Thoracic aorta (tissue), 2 donors: ENCODE results near the gene DEPP1. TPM values are rescaled to one million over a fixed set of nuclear protein-coding genes. Genes with fewer than 3 reads are reported as not detected.

Source experiments
- ATAC-seq: fragments of 150-250 bp; one replicate; pipeline ENCODE4 v1.8.0; 2017; ENCODE audit warnings: low read depth; ENCODE audit not compliant: insufficient number of reproducible peaks, low FRiP score
- DNase-seq: peaks from one replicate; pipeline ENCODE4 v3.0.0-alpha.2; 2020; ENCODE audit warnings: low spot score
- H3K27ac ChIP-seq, 2 donors: fragments of 200-600 bp; sonication (generic); 1 replicate in 1 of 2; 2 replicates in 1 of 2; pipeline ENCODE4 v1.5.1; 2016; ENCODE audit warnings: mild to moderate bottlenecking in 2 of 2, moderate library complexity in 2 of 2
- H3K27me3 ChIP-seq: fragments of 200-600 bp; sonication (generic); replicated peaks from 2 replicates; pipeline ENCODE4 v1.6.0; 2016; ENCODE audit warnings: mild to moderate bottlenecking; ENCODE audit not compliant: insufficient read depth
- H3K36me3 ChIP-seq: fragments of 200-600 bp; sonication (generic); one replicate; pipeline ENCODE4 v1.5.1; 2016
- H3K4me1 ChIP-seq, 2 donors: fragments of 200-600 bp; sonication (generic); 1 replicate in 1 of 2; 2 replicates in 1 of 2; pipeline versions ENCODE4 v1.5.1 to v1.6.0; 2016; ENCODE audit warnings: low read depth in 2 of 2, mild to moderate bottlenecking in 1 of 2; ENCODE audit not compliant: control insufficient read depth in 1 of 2
- H3K4me3 ChIP-seq: fragments of 200-600 bp; sonication (generic); 2 replicates; pipeline ENCODE4 v1.5.1; 2016; ENCODE audit warnings: mild to moderate bottlenecking
- H3K9me3 ChIP-seq: fragments of 200-600 bp; sonication (generic); 2 replicates; pipeline ENCODE4 v1.5.1; 2016
- CTCF ChIP-seq: fragments of 200-600 bp; sonication (generic); IDR thresholded peaks from one replicate; pipeline ENCODE4 v1.5.1; 2019; ENCODE audit warnings: antibody characterized with exemption
- total RNA-seq, 2 donors: library from RNA; depleted of rRNA; stranded (reverse); fragments of >200 nt; gene quantifications; one replicate each; pipeline versions ENCODE4 v1.1.0 to v1.2.3, GENCODE V29; 2016

DEPP1 gene
- total RNA-seq, 2 donors from 2014 or later, result 473 to 661 TPM

GRCh38 chr10:44954962-44955361, 23.6 kb downstream of the DEPP1 start:
- DNase-seq (no peak), ATAC-seq (no peak)
- no peak overlapping the region for H3K4me3 ChIP-seq
- no peaks in the 10 kb centered on the region for H3K36me3 ChIP-seq
- H3K9me3 ChIP-seq, result no peaks in the 10 kb centered on the region
- no peaks in the 10 kb centered on the region for H3K27me3 ChIP-seq
- no peak for TF ChIP-seq CTCF
- no peak overlapping the region for H3K27ac ChIP-seq
- peaks cover 9 to 18% of the 10 kb centered on the region in 2 donors for H3K4me1 ChIP-seq

GRCh38 chr10:44954042-44954441, 24.6 kb downstream of the DEPP1 start:
- Histone ChIP-seq H3K9me3 (no peaks in the 10 kb centered on the region), H3K36me3 (no peaks in the 10 kb centered on the region), H3K4me1 (peaks cover 9 to 20% of the 10 kb centered on the region in 2 donors), H3K4me3 (no peak overlapping the region), H3K27me3 (no peaks in the 10 kb centered on the region), H3K27ac (no peak overlapping the region)
- TF ChIP-seq CTCF, result no peak
- DNase-seq (no peak), ATAC-seq (no peak)

- Histone ChIP-seq H3K4me3 (no peak overlapping the region), H3K27ac (no peak overlapping the region), H3K36me3 (no peaks in the 10 kb centered on the region), H3K9me3 (no peaks in the 10 kb centered on the region), H3K4me1 (peaks cover 3 to 10% of the 10 kb centered on the region in 2 donors), H3K27me3 (no peaks in the 10 kb centered on the region)
- no peak for ATAC-seq
- no peak for DNase-seq
- TF ChIP-seq CTCF, result no peak
Observed at GRCh38 chr10:44952779-44953231, 25.8 kb downstream of the DEPP1 start.

GRCh38 chr10:44951576-44952226, 26.9 kb downstream of the DEPP1 start:
- H3K36me3 ChIP-seq, result no peaks in the 10 kb centered on the region
- TF ChIP-seq CTCF, result no peak
- no peak overlapping the region for H3K4me3 ChIP-seq
- no peak overlapping the region for H3K27ac ChIP-seq
- peaks cover 0 to 5% of the 10 kb centered on the region in 2 donors for H3K4me1 ChIP-seq
- H3K27me3 ChIP-seq, result no peaks in the 10 kb centered on the region
- H3K9me3 ChIP-seq, result no peaks in the 10 kb centered on the region
- ATAC-seq, result no peak
- DNase-seq, result no peak

- no peaks in the 10 kb centered on the region for H3K27me3 ChIP-seq
- H3K4me3 ChIP-seq, result no peak overlapping the region
- H3K4me1 ChIP-seq, result peaks cover 0 to 5% of the 10 kb centered on the region in 2 donors
- H3K27ac ChIP-seq, result no peak overlapping the region
- DNase-seq (no peak), ATAC-seq (no peak)
- TF ChIP-seq CTCF, result no peak
- H3K9me3 ChIP-seq, result no peaks in the 10 kb centered on the region
- H3K36me3 ChIP-seq, result no peaks in the 10 kb centered on the region
Observed at GRCh38 chr10:44950326-44951225, 28.0 kb downstream of the DEPP1 start.
